Right lobe of liver (tissue), 4 donors: ENCODE measurements around the gene ADAM10.

Experiments
- CTCF ChIP-seq, 4 donors: fragments of 200-600 bp in 3 of 4; fragments of 450-650 bp in 1 of 4; IDR thresholded peaks; one replicate each; pipeline versions ENCODE4 v1.5.1 to v1.8.0; 2016 to 2022; ENCODE audit warnings: antibody characterized with exemption in 4 of 4, mild to moderate bottlenecking in 2 of 4
- POLR2A ChIP-seq: fragments of 450-650 bp; IDR thresholded peaks from one replicate; pipeline ENCODE4 v1.6.1; 2017; ENCODE audit warnings: antibody characterized with exemption, mild to moderate bottlenecking
- donor health status: DM: no; HTN: no; CAD: no.
- donor health status: DM: no; HTN: no; CAD: no.
- donor health status: DM: no; HTN: yes; CAD: no.

GRCh38 chr15:58559904-58560588, 189.5 kb downstream of the ADAM10 start:
- TF ChIP-seq CTCF (IDR thresholded peaks at IDR 0.05) (no peak), POLR2A (no peak)
